ENCODE data around the gene POLK. TPM values are rescaled to one million over a fixed set of nuclear protein-coding genes. Genes with fewer than 3 reads are reported as not detected.
"Not testable (repeated sequence)": the region's sequence is repeated elsewhere in the genome, so short reads cannot be mapped to it uniquely, and the experiment has no call there.

The POLK gene
- total RNA-seq, 2 donors from 2014 or later: 13.7 to 16.8 TPM

DNA sequence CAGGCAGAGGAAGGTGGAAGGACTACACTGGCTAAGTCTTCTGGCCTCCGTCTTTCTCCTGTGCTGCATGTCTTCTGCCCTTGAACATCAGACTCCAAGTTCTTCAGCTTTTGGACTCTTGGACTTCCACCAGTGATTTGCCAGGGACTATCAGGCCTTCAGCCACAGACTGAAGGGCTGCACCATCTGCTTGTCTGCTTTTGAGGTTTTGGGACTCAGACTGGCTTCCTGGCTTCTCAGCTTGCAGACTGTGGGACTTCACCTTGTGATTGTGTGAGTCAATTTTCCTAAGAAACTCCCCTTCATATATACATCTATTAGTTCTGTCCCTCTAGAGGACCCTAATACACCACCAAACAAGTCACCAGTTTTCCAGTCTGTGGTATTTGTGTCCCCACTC is 89.9 kb downstream of the POLK start:
- intact Hi-C loops (cut with DNase I): no loop called here
- no peaks in the 10 kb centered on the region for H3K4me1 ChIP-seq
- H3K4me3 ChIP-seq: no peak overlapping the region
- DNase-seq: no peak
- H3K27me3 ChIP-seq: no peaks in the 10 kb centered on the region
- H3K9ac ChIP-seq (ENCODE audit: low read depth in 2 of 2, low read length in 2 of 2): no peak overlapping the region
- H3K36me3 ChIP-seq: no peaks in the 10 kb centered on the region
- no peak for TF ChIP-seq CTCF (IDR thresholded peaks at IDR 0.05)
- no peaks in the 10 kb centered on the region for H3K9me3 ChIP-seq
- H3K27ac ChIP-seq: no peak overlapping the region

- no peak overlapping the region for H3K27ac ChIP-seq
Measured at GRCh38 chr5:75601996-75602395, 90.3 kb downstream of the POLK start.

DNA sequence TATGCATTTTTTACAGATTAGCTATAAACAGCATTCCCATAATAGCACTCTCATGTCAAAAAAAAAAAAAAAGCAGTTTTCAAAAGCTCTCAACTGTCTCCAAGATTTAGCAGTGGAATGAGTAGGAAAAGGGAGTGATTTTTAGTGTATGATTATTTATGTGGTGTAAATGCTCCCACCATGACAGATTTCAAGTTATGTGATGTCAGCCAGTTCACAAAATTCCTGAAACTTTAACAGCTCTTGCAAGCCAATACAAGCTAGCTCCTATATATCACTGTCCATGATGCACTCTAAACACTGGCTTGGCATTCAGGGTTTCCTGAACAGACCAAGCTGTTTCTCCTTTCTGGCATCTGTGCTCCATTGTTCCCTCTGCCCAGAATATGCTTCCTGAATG is 91.7 kb downstream of the POLK start:
- Histone ChIP-seq H3K27me3 (no peaks in the 10 kb centered on the region), H3K9ac (ENCODE audit: low read depth in 2 of 2, low read length in 2 of 2) (no peak overlapping the region), H3K9me3 (no peaks in the 10 kb centered on the region), H3K27ac (no peak overlapping the region), H3K36me3 (no peaks in the 10 kb centered on the region), H3K4me3 (no peak overlapping the region), H3K4me1 (no peaks in the 10 kb centered on the region)
- no peak for TF ChIP-seq CTCF (IDR thresholded peaks at IDR 0.05)
- intact Hi-C loops (cut with DNase I): no loop called here
- DNase-seq: no peak

More at GRCh38 chr5:75601996-75602395, 90.3 kb downstream of the POLK start:
- DNase-seq: no peak
- no peak for TF ChIP-seq CTCF (IDR thresholded peaks at IDR 0.05)
- intact Hi-C loops (cut with DNase I): no loop called here
- no peaks in the 10 kb centered on the region for H3K36me3 ChIP-seq
- no peaks in the 10 kb centered on the region for H3K4me1 ChIP-seq
- no peak overlapping the region for H3K4me3 ChIP-seq
- H3K9me3 ChIP-seq: no peaks in the 10 kb centered on the region
- H3K27me3 ChIP-seq: no peaks in the 10 kb centered on the region
- no peak overlapping the region for H3K9ac ChIP-seq (ENCODE audit: low read depth in 2 of 2, low read length in 2 of 2)

DNA sequence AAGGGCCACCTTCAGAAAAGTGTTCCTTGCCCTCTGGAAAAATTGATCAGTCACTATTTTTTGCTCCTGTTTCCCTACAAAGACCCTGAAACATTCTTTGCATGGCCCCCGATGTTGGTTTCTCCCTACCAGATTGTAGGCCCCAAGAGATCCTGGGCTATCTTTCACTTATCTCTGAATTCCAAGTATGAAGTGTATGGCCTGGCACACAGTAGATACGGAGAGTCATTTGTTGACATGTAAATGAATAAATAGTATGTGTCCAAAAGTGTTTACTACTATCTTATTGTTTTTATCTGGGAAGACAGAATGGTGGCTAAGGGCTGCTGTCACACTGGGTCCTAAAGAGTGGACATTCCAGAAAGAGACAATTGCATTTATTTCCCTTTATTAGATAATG is 92.1 kb downstream of the POLK start:
- no peak overlapping the region for H3K9ac ChIP-seq (ENCODE audit: low read depth in 2 of 2, low read length in 2 of 2)
- H3K4me1 ChIP-seq: no peaks in the 10 kb centered on the region
- H3K36me3 ChIP-seq: no peaks in the 10 kb centered on the region
- TF ChIP-seq CTCF (IDR thresholded peaks at IDR 0.05): no peak
- H3K9me3 ChIP-seq: no peaks in the 10 kb centered on the region
- H3K27ac ChIP-seq: no peak overlapping the region
- intact Hi-C loops (cut with DNase I): no loop called here
- no peak for DNase-seq
- no peak overlapping the region for H3K4me3 ChIP-seq
- H3K27me3 ChIP-seq: no peaks in the 10 kb centered on the region

DNA sequence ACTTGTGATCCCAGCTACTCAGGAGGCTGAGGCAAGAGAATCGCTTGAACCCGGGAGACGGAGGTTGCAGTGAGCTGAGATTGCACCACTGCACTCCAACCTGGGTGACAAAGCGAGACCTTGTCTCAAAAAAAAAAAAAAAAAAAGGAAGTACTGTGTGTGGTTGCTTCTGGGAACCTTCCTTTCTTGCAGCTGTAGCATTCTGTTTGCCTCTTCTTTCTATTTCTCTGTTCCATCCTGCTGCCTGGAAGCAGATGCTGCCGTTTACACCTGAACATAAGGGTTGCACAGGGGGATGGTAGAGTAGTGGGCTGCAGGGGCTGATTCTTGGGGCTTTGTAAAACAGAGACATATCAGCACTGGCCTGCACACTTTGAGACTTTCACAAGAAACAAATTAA is 95.7 kb downstream of the POLK start:
- H3K9ac ChIP-seq (ENCODE audit: low read depth in 2 of 2, low read length in 2 of 2); H3K9me3 ChIP-seq; H3K4me3 ChIP-seq; DNase-seq; H3K27me3 ChIP-seq; H3K27ac ChIP-seq; H3K4me1 ChIP-seq; intact Hi-C loops (cut with DNase I); H3K36me3 ChIP-seq: not testable (repeated sequence)

DNA sequence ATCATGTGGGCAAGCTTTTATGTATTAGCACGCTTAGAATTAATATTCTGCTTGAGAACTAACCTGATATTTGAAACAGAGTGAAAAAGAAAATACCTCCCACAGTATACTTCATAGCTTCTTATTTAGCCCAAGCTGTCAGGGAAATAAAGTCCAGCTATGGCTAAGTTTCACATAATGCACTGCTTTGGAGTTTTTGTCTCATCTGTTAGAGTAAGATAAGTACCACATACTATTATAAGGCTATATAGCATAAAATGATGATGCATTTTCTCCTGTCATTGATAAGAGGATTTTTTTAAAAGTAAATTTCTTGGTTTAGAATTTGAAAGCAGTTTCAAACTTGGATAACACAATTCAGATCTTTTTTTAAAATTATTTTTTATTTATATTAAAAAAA is 97.2 kb downstream of the POLK start:
- Histone ChIP-seq H3K9ac (ENCODE audit: low read depth in 2 of 2, low read length in 2 of 2) (no peak overlapping the region), H3K4me1 (no peaks in the 10 kb centered on the region), H3K27ac (no peak overlapping the region), H3K27me3 (no peaks in the 10 kb centered on the region), H3K36me3 (no peaks in the 10 kb centered on the region), H3K4me3 (no peak overlapping the region), H3K9me3 (no peaks in the 10 kb centered on the region)
- intact Hi-C loops (cut with DNase I): no loop called here
- no peak for TF ChIP-seq CTCF (IDR thresholded peaks at IDR 0.05)
- DNase-seq: no peak
